Measurements from ENCODE around the gene ZNF646. TPM values are rescaled to one million over a fixed set of nuclear protein-coding genes. Genes with fewer than 3 reads are reported as not detected.
A peak's percentile ranks its signal among the peaks of the same experiment; 100 is the strongest.

The ZNF646 gene
- total and polyA plus RNA-seq, 2 experiments from 2014 or later: 7.1 to 32.6 TPM

DNA sequence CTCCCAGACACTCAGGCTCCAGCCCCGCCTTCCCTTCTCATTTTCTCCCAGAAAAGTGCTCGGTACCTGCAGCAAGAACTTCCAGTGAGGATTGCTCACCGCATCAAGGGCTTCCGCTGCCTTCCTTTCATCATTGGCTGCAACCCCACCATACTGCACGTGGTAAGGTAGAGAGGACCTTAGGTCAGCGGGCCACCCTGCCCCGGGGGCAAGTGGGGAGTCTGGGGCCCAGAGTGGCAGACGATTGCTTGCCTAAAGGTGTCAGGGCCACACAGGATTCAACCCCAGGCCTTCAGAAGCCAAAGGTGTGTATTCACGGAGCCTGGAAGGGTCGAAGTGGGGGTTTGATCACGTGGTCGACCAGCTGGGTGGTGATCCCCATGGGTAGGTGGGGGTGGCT, 35.4 kb downstream of the ZNF646 start:
- DNase-seq (ENCODE audit: low read depth in 1 of 2, low spot score in 1 of 2): no peak
- no peak overlapping the region for H3K4me3 ChIP-seq
- TF ChIP-seq, protein P1, sequence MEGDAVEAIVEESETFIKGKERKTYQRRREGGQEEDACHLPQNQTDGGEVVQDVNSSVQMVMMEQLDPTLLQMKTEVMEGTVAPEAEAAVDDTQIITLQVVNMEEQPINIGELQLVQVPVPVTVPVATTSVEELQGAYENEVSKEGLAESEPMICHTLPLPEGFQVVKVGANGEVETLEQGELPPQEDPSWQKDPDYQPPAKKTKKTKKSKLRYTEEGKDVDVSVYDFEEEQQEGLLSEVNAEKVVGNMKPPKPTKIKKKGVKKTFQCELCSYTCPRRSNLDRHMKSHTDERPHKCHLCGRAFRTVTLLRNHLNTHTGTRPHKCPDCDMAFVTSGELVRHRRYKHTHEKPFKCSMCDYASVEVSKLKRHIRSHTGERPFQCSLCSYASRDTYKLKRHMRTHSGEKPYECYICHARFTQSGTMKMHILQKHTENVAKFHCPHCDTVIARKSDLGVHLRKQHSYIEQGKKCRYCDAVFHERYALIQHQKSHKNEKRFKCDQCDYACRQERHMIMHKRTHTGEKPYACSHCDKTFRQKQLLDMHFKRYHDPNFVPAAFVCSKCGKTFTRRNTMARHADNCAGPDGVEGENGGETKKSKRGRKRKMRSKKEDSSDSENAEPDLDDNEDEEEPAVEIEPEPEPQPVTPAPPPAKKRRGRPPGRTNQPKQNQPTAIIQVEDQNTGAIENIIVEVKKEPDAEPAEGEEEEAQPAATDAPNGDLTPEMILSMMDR (IDR thresholded peaks at IDR 0.05; ENCODE audit: low read depth, low read length): no peak
- H3K4me1 ChIP-seq (ENCODE audit: low read depth): no peaks in the 10 kb centered on the region
- H3K36me3 ChIP-seq: peaks cover 23% of the 10 kb centered on the region
- H3K9me3 ChIP-seq (ENCODE audit: low read depth): no peaks in the 10 kb centered on the region
- H3K27me3 ChIP-seq: no peaks in the 10 kb centered on the region
- no peak overlapping the region for H3K27ac ChIP-seq

DNA sequence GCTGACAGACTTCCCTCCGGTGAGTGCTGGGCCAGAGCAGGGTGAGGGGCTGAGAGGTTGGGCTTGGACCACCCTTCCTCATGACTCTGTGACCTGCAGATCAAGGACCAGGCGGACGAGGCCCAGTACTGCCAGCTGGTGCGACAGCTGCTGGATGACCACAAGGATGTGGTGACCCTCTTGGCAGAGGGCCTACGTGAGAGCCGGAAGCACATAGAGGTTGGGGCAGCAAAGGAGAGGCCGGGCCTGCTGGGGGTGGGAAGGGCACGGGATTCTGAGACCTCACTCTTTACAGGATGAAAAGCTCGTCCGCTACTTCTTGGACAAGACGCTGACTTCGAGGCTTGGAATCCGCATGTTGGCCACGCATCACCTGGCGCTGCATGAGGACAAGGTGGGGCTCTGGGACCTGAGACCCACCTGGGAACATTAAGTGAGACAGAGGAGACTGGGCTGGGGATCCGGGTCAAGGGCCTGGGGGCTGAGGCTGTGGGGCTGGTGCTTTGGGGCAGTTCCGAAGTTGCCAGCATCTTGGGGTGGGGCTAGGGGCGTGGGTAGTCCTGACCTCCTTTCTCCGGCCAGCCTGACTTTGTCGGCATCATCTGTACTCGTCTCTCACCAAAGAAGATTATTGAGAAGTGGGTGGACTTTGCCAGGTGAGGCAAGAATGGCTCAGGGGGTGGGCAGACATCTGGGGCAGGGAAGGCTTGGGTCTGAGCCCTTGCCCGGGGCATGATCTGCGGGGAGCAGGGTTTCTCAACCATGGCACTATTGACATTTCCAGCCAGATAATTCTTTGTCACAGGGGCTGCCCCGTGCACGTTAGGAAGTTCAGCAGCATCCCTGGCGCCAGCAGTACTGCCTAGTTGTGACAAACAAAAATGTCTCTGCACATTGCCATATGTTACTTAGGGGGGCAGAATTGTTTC, 36.1 kb downstream of the ZNF646 start:
- Histone ChIP-seq H3K27ac (no peak overlapping the region), H3K4me1 (ENCODE audit: low read depth) (no peaks in the 10 kb centered on the region), H3K27me3 (no peaks in the 10 kb centered on the region), H3K9me3 (ENCODE audit: low read depth) (no peaks in the 10 kb centered on the region), H3K36me3 (peaks cover 23% of the 10 kb centered on the region), H3K4me3 (no peak overlapping the region)
- no peak for DNase-seq (ENCODE audit: low read depth in 1 of 2, low spot score in 1 of 2)
- TF ChIP-seq, protein P1 (IDR thresholded peaks at IDR 0.05; ENCODE audit: low read depth, low read length): no peak

DNA sequence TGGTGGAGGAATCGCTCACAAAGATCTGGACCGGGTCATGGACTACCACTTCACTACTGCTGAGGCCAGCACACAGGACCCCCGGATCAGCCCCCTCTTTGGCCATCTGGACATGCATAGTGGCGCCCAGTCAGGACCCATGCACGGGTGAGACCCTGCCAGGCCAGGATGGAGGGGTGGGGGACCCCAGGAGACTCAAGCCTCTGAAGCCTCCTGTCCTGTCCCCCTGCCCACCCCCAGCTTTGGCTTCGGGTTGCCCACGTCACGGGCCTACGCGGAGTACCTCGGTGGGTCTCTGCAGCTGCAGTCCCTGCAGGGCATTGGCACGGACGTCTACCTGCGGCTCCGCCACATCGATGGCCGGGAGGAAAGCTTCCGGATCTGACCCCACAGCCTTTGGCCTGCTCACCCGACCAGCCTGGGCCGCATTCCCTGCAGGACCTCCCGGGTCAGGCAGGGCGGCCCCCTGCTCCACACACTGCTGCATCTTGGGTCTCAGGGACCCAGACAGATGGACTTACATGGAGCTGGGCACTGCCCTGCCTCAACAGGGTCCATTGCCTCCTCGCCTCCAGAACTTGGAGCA, 37.8 kb downstream of the ZNF646 start:
- no peaks in the 10 kb centered on the region for H3K4me1 ChIP-seq (ENCODE audit: low read depth)
- H3K9me3 ChIP-seq (ENCODE audit: low read depth): no peaks in the 10 kb centered on the region
- TF ChIP-seq, protein P1 (IDR thresholded peaks at IDR 0.05; ENCODE audit: low read depth, low read length): no peak
- no peaks in the 10 kb centered on the region for H3K27me3 ChIP-seq
- H3K27ac ChIP-seq: no peak overlapping the region
- H3K4me3 ChIP-seq: no peak overlapping the region
- peaks cover 23% of the 10 kb centered on the region for H3K36me3 ChIP-seq
- DNase-seq (ENCODE audit: low read depth in 1 of 2, low spot score in 1 of 2): no peak

- Histone ChIP-seq H3K4me1 (ENCODE audit: low read depth) (no peaks in the 10 kb centered on the region), H3K36me3 (peaks cover 23% of the 10 kb centered on the region), H3K4me3 (no peak overlapping the region), H3K9me3 (ENCODE audit: low read depth) (no peaks in the 10 kb centered on the region), H3K27me3 (no peaks in the 10 kb centered on the region), H3K27ac (no peak overlapping the region)
- TF ChIP-seq, protein P1 (IDR thresholded peaks at IDR 0.05; ENCODE audit: low read depth, low read length): no peak
- DNase-seq (ENCODE audit: low read depth in 1 of 2, low spot score in 1 of 2): no peak
Observed at GRCh38 chr16:31112711-31113110, 38.5 kb downstream of the ZNF646 start.

GRCh38 chr16:31113121-31114120, 39.2 kb downstream of the ZNF646 start:
- H3K4me1 ChIP-seq (ENCODE audit: low read depth): peaks cover 1% of the 10 kb centered on the region
- peaks cover 23% of the 10 kb centered on the region for H3K36me3 ChIP-seq
- H3K9me3 ChIP-seq (ENCODE audit: low read depth): no peaks in the 10 kb centered on the region
- H3K4me3 ChIP-seq: no peak overlapping the region
- TF ChIP-seq, protein P1 (IDR thresholded peaks at IDR 0.05; ENCODE audit: low read depth, low read length): no peak
- H3K27ac ChIP-seq: peak overlapping the region; percentile 66
- no peak for DNase-seq (ENCODE audit: low read depth in 1 of 2, low spot score in 1 of 2)
- H3K27me3 ChIP-seq: no peaks in the 10 kb centered on the region
